G401 (cell line): ENCODE measurements around the gene SLC7A5. TPM values are rescaled to one million over a fixed set of nuclear protein-coding genes. Genes with fewer than 3 reads are reported as not detected.

Experiments used
- DNase-seq: peaks from one replicate; pipeline ENCODE4 v3.0.0-alpha.2; 2015; ENCODE audit warnings: low spot score
- in situ Hi-C: cut with HindIII; loops from 2 replicates; pipeline ENCODE4 v1.10.0; 2016; ENCODE audit warnings: low sequenced_read_pairs, mixed read lengths
- total RNA-seq: library from RNA; depleted of rRNA; stranded (reverse); fragments of >200 nt; shearing (Covaris generic); gene quantifications from 2 replicates; pipeline ENCODE4 v1.2.3, GENCODE V29; 2014

The SLC7A5 gene
- total RNA-seq, 1 experiment from 2014 or later, result 25.5 TPM

GRCh38 chr16:87849419-87850008, 19.8 kb downstream of the SLC7A5 start:
- no peak for DNase-seq
- in situ Hi-C loops, result no loop called here

- no peak for DNase-seq
- in situ Hi-C loops, result no loop called here
These were observed 20.5 kb downstream of the SLC7A5 start for GRCh38 chr16:87848676-87849345.

GRCh38 chr16:87847785-87848675, 21.3 kb downstream of the SLC7A5 start:
- DNase-seq, result no peak
- in situ Hi-C loops, result no loop called here

GRCh38 chr16:87847467-87847784, 21.9 kb downstream of the SLC7A5 start:
- in situ Hi-C loops, result no loop called here

GRCh38 chr16:87846705-87847466, 22.4 kb downstream of the SLC7A5 start:
- no peak for DNase-seq
- in situ Hi-C loops, result no loop called here

More at GRCh38 chr16:87847467-87847784, 21.9 kb downstream of the SLC7A5 start:
- DNase-seq, result no peak

- in situ Hi-C loops, result no loop called here
- no peak for DNase-seq
These were observed 23.3 kb downstream of the SLC7A5 start for GRCh38 chr16:87845807-87846619.

GRCh38 chr16:87845213-87845612, 24.1 kb downstream of the SLC7A5 start:
- no peak for DNase-seq
- in situ Hi-C loops, result no loop called here

GRCh38 chr16:87844809-87845208, 24.5 kb downstream of the SLC7A5 start:
- in situ Hi-C loops, result no loop called here

GRCh38 chr16:87844120-87844733, 25.1 kb downstream of the SLC7A5 start:
- in situ Hi-C loops, result no loop called here
- DNase-seq, result no peak

More at GRCh38 chr16:87844809-87845208, 24.5 kb downstream of the SLC7A5 start:
- DNase-seq, result no peak

- no peak for DNase-seq
- in situ Hi-C loops, result no loop called here
These were observed 25.6 kb downstream of the SLC7A5 start for GRCh38 chr16:87843678-87844105.

GRCh38 chr16:87842209-87842869, 27.0 kb downstream of the SLC7A5 start:
- in situ Hi-C loops, result no loop called here

GRCh38 chr16:87841340-87842208, 27.7 kb downstream of the SLC7A5 start:
- in situ Hi-C loops, result no loop called here
- DNase-seq, result no peak

More at GRCh38 chr16:87842209-87842869, 27.0 kb downstream of the SLC7A5 start:
- no peak for DNase-seq

- in situ Hi-C loops, result no loop called here
- no peak for DNase-seq
These were observed 28.9 kb downstream of the SLC7A5 start for GRCh38 chr16:87840271-87840978.

GRCh38 chr16:87839542-87840270, 29.6 kb downstream of the SLC7A5 start:
- in situ Hi-C loops, result no loop called here
- DNase-seq, result no peak

- in situ Hi-C loops, result no loop called here
These were observed 30.4 kb downstream of the SLC7A5 start for GRCh38 chr16:87838643-87839541.

More at GRCh38 chr16:87838643-87839541, 30.4 kb downstream of the SLC7A5 start:
- no peak for DNase-seq
